ENCODE data around the gene CTSC.

CTSC gene

GRCh38 chr11:88345408-88345807, 7.9 kb upstream of the CTSC start:
- TF ChIP-seq ZBTB21 (tag by site-specific recombination; IDR thresholded peaks at IDR 0.05) (no peak), BCL11A (tag by site-specific recombination; IDR thresholded peaks at IDR 0.05; ENCODE audit: low read depth) (no peak), ZNF19 (tag by site-specific recombination; IDR thresholded peaks at IDR 0.05; ENCODE audit: low read depth) (no peak), HOXA7 (CRISPR knock-in tag; IDR thresholded peaks at IDR 0.05; ENCODE audit: borderline replicate concordance) (no peak), RBAK (tag by site-specific recombination; IDR thresholded peaks at IDR 0.05) (no peak), INSM2 (tag by site-specific recombination; IDR thresholded peaks at IDR 0.05) (no peak), TRIM28 (IDR thresholded peaks at IDR 0.05; ENCODE audit: borderline replicate concordance, low read length) (no peak), ZNF302 (tag by site-specific recombination; IDR thresholded peaks at IDR 0.05; ENCODE audit: low read depth) (no peak), ZNF404 (tag by site-specific recombination; IDR thresholded peaks at IDR 0.05) (no peak), ZNF664 (tag by site-specific recombination; IDR thresholded peaks at IDR 0.05) (no peak), CTCF (tag by site-specific recombination; IDR thresholded peaks at IDR 0.05) (no peak), ZNF677 (tag by site-specific recombination; IDR thresholded peaks at IDR 0.05) (no peak)
- TF ChIP-seq, protein P1, sequence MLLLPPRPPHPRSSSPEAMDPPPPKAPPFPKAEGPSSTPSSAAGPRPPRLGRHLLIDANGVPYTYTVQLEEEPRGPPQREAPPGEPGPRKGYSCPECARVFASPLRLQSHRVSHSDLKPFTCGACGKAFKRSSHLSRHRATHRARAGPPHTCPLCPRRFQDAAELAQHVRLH (tag by site-specific recombination; IDR thresholded peaks at IDR 0.05): no peak
- TF ChIP-seq, protein P2, sequence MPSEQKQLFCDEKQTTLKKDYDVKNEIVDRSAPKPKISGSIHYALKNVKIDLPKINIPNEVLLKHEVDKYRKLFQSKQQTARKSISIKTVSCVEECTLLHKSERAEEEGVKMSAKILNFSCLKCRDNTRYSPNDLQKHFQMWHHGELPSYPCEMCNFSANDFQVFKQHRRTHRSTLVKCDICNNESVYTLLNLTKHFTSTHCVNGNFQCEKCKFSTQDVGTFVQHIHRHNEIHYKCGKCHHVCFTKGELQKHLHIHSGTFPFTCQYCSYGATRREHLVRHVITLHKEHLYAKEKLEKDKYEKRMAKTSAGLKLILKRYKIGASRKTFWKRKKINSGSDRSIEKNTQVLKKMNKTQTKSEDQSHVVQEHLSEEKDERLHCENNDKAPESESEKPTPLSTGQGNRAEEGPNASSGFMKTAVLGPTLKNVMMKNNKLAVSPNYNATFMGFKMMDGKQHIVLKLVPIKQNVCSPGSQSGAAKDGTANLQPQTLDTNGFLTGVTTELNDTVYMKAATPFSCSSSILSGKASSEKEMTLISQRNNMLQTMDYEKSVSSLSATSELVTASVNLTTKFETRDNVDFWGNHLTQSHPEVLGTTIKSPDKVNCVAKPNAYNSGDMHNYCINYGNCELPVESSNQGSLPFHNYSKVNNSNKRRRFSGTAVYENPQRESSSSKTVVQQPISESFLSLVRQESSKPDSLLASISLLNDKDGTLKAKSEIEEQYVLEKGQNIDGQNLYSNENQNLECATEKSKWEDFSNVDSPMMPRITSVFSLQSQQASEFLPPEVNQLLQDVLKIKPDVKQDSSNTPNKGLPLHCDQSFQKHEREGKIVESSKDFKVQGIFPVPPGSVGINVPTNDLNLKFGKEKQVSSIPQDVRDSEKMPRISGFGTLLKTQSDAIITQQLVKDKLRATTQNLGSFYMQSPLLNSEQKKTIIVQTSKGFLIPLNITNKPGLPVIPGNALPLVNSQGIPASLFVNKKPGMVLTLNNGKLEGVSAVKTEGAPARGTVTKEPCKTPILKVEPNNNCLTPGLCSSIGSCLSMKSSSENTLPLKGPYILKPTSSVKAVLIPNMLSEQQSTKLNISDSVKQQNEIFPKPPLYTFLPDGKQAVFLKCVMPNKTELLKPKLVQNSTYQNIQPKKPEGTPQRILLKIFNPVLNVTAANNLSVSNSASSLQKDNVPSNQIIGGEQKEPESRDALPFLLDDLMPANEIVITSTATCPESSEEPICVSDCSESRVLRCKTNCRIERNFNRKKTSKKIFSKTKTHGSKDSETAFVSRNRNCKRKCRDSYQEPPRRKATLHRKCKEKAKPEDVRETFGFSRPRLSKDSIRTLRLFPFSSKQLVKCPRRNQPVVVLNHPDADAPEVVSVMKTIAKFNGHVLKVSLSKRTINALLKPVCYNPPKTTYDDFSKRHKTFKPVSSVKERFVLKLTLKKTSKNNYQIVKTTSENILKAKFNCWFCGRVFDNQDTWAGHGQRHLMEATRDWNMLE (tag by site-specific recombination; conservative IDR thresholded peaks at IDR 0.05; ENCODE audit: low read depth): no peak
- POLR2A ChIA-PET: no interaction called here
- CTCF ChIA-PET: no interaction called here
- Histone ChIP-seq H3K4me3 (ENCODE audit: low read depth, low read length) (no peak overlapping the region), H3K9me3 (ENCODE audit: control insufficient read depth, insufficient read depth, low read depth, low read length) (no peaks in the 10 kb centered on the region), H3K36me3 (ENCODE audit: control insufficient read depth in 2 of 2, insufficient read depth in 1 of 2, low read length in 2 of 2) (no peaks in the 10 kb centered on the region), H3K4me1 (ENCODE audit: control insufficient read depth, insufficient read depth, low read length) (no peaks in the 10 kb centered on the region), H3K27ac (ENCODE audit: extremely low read depth, low read depth, low read length) (no peak overlapping the region)

DNA sequence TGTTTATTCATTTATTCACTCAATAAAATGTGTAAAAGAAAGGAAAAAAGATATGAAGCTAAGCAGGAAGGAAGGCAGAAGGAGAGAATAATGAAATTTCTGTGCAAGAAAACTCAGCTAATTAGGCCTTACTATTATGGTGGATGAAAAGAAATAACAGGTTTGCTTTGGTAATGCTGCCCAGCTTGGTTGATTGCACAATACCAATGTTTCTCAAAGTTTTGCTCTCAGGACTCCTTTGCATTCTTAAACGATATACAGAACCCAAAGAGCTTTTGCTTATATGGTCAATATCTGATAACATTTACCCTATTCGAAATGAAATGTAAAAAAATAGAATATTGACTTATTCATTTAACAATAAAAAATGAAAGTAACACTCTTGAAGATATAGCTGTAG, 7.3 kb upstream of the CTSC start:
- CTCF ChIA-PET: interaction anchor here (0.6 kb wide), 1 partner anchor 49 kb away, joined by 3 read pairs; no protein-coding TSS in a partner anchor
- no peak overlapping the region for H3K27ac ChIP-seq (ENCODE audit: extremely low read depth, low read depth, low read length)

More for the DNA sequence above, 7.3 kb upstream of the CTSC start:
- TF ChIP-seq ZFHX2 (tag by site-specific recombination; conservative IDR thresholded peaks at IDR 0.05): no peak
- TF ChIP-seq ZNF544 (tag by site-specific recombination; IDR thresholded peaks at IDR 0.05): no peak
- TF ChIP-seq ZNF366 (tag by site-specific recombination; conservative IDR thresholded peaks at IDR 0.05): no peak
- TF ChIP-seq, protein P3, sequence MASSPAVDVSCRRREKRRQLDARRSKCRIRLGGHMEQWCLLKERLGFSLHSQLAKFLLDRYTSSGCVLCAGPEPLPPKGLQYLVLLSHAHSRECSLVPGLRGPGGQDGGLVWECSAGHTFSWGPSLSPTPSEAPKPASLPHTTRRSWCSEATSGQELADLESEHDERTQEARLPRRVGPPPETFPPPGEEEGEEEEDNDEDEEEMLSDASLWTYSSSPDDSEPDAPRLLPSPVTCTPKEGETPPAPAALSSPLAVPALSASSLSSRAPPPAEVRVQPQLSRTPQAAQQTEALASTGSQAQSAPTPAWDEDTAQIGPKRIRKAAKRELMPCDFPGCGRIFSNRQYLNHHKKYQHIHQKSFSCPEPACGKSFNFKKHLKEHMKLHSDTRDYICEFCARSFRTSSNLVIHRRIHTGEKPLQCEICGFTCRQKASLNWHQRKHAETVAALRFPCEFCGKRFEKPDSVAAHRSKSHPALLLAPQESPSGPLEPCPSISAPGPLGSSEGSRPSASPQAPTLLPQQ (tag by site-specific recombination; IDR thresholded peaks at IDR 0.05): no peak
- TF ChIP-seq ZBTB1 (tag by site-specific recombination; IDR thresholded peaks at IDR 0.05): no peak
- TF ChIP-seq, protein P4, sequence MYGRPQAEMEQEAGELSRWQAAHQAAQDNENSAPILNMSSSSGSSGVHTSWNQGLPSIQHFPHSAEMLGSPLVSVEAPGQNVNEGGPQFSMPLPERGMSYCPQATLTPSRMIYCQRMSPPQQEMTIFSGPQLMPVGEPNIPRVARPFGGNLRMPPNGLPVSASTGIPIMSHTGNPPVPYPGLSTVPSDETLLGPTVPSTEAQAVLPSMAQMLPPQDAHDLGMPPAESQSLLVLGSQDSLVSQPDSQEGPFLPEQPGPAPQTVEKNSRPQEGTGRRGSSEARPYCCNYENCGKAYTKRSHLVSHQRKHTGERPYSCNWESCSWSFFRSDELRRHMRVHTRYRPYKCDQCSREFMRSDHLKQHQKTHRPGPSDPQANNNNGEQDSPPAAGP (tag by site-specific recombination; IDR thresholded peaks at IDR 0.05): no peak
- TF ChIP-seq ZNF660 (tag by site-specific recombination; IDR thresholded peaks at IDR 0.05): no peak
- no peak for TF ChIP-seq ZNF558 (tag by site-specific recombination; IDR thresholded peaks at IDR 0.05)
- TF ChIP-seq, protein P5, sequence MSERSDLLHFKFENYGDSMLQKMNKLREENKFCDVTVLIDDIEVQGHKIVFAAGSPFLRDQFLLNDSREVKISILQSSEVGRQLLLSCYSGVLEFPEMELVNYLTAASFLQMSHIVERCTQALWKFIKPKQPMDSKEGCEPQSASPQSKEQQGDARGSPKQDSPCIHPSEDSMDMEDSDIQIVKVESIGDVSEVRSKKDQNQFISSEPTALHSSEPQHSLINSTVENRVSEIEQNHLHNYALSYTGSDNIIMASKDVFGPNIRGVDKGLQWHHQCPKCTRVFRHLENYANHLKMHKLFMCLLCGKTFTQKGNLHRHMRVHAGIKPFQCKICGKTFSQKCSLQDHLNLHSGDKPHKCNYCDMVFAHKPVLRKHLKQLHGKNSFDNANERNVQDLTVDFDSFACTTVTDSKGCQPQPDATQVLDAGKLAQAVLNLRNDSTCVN (tag by site-specific recombination; optimal IDR thresholded peaks at IDR 0.05): no peak
- no peaks in the 10 kb centered on the region for H3K9me3 ChIP-seq (ENCODE audit: control insufficient read depth, insufficient read depth, low read depth, low read length)
- no peak overlapping the region for H3K4me3 ChIP-seq (ENCODE audit: low read depth, low read length)
- H3K36me3 ChIP-seq (ENCODE audit: control insufficient read depth in 2 of 2, insufficient read depth in 1 of 2, low read length in 2 of 2): no peaks in the 10 kb centered on the region
- POLR2A ChIA-PET: no interaction called here
- H3K4me1 ChIP-seq (ENCODE audit: control insufficient read depth, insufficient read depth, low read length): no peaks in the 10 kb centered on the region
